Activated naive CD4-positive, alpha-beta T cell treated with anti-CD3 and anti-CD28 coated beads, Interleukin-2, amount 10 ng/mL, durations not matched to agents 7 days and 5 days (primary cell): ENCODE data around the gene RGCC.
"Not testable (repeated sequence)": the region's sequence is repeated elsewhere in the genome, so short reads cannot be mapped to it uniquely, and the experiment has no call there.

Source experiments
- CTCF ChIA-PET: fragments of 350-600 bp; sonication (Branson Sonifier 250); formaldehyde crosslinking; loops from one replicate; lab custom pipeline; 2021; ENCODE audit warnings: antibody characterized with exemption; lab: Charles Lee
- DNase-seq: peaks from one replicate; pipeline ENCODE4 v3.0.0-alpha.2; 2020
- H3K27ac Mint-ChIP-seq: one replicate; pipeline ENCODE4 v1.8.0; 2021; ENCODE audit warnings: mild to moderate bottlenecking, moderate library complexity, mixed read lengths
- H3K27me3 Mint-ChIP-seq: one replicate; pipeline ENCODE4 v1.8.0; 2021; ENCODE audit warnings: mild to moderate bottlenecking, mixed read lengths
- H3K36me3 Mint-ChIP-seq: one replicate; pipeline ENCODE4 v1.8.0; 2021; ENCODE audit warnings: mixed read lengths
- H3K4me1 Mint-ChIP-seq: one replicate; pipeline ENCODE4 v1.8.0; 2021; ENCODE audit warnings: mixed read lengths
- H3K4me3 Mint-ChIP-seq: one replicate; pipeline ENCODE4 v1.8.0; 2021; ENCODE audit warnings: mild to moderate bottlenecking, moderate library complexity, mixed read lengths
- H3K9me3 Mint-ChIP-seq: one replicate; pipeline ENCODE4 v1.8.0; 2021; ENCODE audit warnings: mixed read lengths

Gene RGCC

GRCh38 chr13:41456768-41457588 is at the start of gene RGCC:
Gene RGCC (plus strand): TSS chr13:41457550. CDS start chr13:41457708, 158 bp downstream.
- Mint-ChIP-seq H3K4me1 (peaks cover 40% of the 10 kb centered on the region), H3K27ac (peak within 1 kb of the TSS; percentile 87), H3K36me3 (peaks cover 28% of the 10 kb centered on the region), H3K4me3 (peak within 1 kb of the TSS; percentile 85), H3K27me3 (peaks cover 35% of the 10 kb centered on the region), H3K9me3 (no peaks in the 10 kb centered on the region)
- peak; percentile 89 for DNase-seq
- CTCF ChIA-PET: interaction anchor here (0.6 to 3.6 kb wide), 7 partner anchors 10 to 196 kb away, joined by 3 to 40 read pairs (median 6); no protein-coding TSS in a partner anchor

DNA sequence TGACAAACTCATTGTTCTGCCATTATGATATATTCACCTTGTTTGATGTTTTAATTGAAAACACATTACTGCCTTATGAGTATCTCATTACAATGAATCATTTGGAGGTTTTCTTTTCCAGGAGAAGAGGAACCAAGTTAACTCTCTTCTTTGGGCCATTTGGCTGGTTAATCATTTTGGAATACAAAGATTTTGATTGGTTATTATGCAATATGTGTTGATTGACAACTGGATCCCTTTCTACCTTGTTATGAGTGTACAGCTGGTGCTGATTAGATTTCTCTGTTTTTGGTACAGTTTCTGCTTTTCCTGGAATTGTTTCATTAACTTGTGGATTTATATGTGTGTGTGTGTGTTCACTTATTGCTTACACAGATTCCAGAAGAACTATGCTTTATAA is 49.2 kb upstream of the RGCC start:
- no peak overlapping the region for H3K27ac Mint-ChIP-seq
- no peaks in the 10 kb centered on the region for H3K36me3 Mint-ChIP-seq
- no peak for DNase-seq
- peaks cover 6% of the 10 kb centered on the region for H3K27me3 Mint-ChIP-seq
- no peak overlapping the region for H3K4me3 Mint-ChIP-seq
- CTCF ChIA-PET: interaction anchor here (0.6 kb wide), 1 partner anchor 162 kb away, joined by 3 read pairs; no protein-coding TSS in a partner anchor
- H3K9me3 Mint-ChIP-seq: no peaks in the 10 kb centered on the region
- no peaks in the 10 kb centered on the region for H3K4me1 Mint-ChIP-seq

- Mint-ChIP-seq H3K9me3 (no peaks in the 10 kb centered on the region), H3K4me3 (no peak overlapping the region), H3K27ac (no peak overlapping the region), H3K27me3 (peaks cover 6% of the 10 kb centered on the region), H3K36me3 (no peaks in the 10 kb centered on the region), H3K4me1 (no peaks in the 10 kb centered on the region)
- no peak for DNase-seq
- CTCF ChIA-PET: interaction anchor here (1.4 kb wide), 1 partner anchor 12 kb away, joined by 3 read pairs; no protein-coding TSS in a partner anchor
Observed at GRCh38 chr13:41408746-41409145, 48.6 kb upstream of the RGCC start.

- H3K4me1 Mint-ChIP-seq: no peaks in the 10 kb centered on the region
- no peaks in the 10 kb centered on the region for H3K9me3 Mint-ChIP-seq
- peaks cover 6% of the 10 kb centered on the region for H3K27me3 Mint-ChIP-seq
- H3K4me3 Mint-ChIP-seq: no peak overlapping the region
- DNase-seq: no peak
- CTCF ChIA-PET: interaction anchor here (1.4 kb wide), 1 partner anchor 11 kb away, joined by 3 read pairs; no protein-coding TSS in a partner anchor
- no peak overlapping the region for H3K27ac Mint-ChIP-seq
- H3K36me3 Mint-ChIP-seq: no peaks in the 10 kb centered on the region
Observed at GRCh38 chr13:41409611-41410010, 47.7 kb upstream of the RGCC start.

DNA sequence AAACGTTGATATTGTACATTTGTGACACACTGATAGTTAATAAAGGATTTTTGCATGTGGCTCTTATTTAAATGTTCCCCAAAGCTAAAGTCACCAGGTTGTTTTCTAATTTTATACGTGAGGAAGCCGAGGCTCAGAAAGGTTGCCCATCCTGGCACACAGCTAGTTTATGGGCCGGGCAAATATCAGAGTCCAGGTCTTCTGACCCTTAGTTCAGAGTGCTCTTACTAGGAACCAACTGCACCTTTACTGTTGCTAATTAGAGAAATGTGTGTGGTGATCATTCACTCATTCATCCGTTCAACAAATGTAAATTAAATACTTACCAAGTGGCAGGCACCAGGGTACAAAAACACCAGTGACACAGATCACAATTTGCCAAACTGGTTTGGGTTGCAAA is 46.3 kb upstream of the RGCC start:
- no peaks in the 10 kb centered on the region for H3K4me1 Mint-ChIP-seq
- no peaks in the 10 kb centered on the region for H3K36me3 Mint-ChIP-seq
- no peak overlapping the region for H3K27ac Mint-ChIP-seq
- H3K27me3 Mint-ChIP-seq: peaks cover 9% of the 10 kb centered on the region
- H3K4me3 Mint-ChIP-seq: no peak overlapping the region
- CTCF ChIA-PET: interaction anchor here (1.1 to 2.5 kb wide), 3 partner anchors 49 to 703 kb away, joined by 3 to 18 read pairs (median 4); no protein-coding TSS in a partner anchor
- DNase-seq: no peak
- H3K9me3 Mint-ChIP-seq: no peaks in the 10 kb centered on the region

DNA sequence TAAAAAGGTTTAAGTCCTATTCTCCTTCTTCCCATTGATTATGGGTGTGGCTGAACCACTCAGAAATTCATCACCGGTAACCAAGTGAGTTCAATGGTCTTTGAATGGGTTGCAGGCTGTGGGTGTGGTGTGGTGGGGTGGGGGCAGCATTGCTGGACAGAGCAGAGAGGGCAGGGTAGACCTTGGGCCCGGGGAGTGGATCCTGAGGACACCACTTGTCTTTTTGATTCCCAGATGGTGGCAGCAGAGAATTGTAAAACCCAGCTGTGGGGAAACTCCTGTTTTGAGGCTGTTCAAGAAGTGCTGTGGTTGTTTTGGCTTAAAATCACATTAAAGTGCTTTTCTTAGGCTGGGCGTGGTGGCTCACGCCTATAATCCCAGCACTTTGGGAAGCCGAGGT is 45.8 kb upstream of the RGCC start:
- Mint-ChIP-seq H3K4me3 (no peak overlapping the region), H3K27me3 (peaks cover 9% of the 10 kb centered on the region), H3K9me3 (no peaks in the 10 kb centered on the region), H3K27ac (no peak overlapping the region), H3K36me3 (no peaks in the 10 kb centered on the region), H3K4me1 (no peaks in the 10 kb centered on the region)
- DNase-seq: peak; percentile 48
- CTCF ChIA-PET: interaction anchor here (1.1 to 2.5 kb wide), 3 partner anchors 48 to 702 kb away, joined by 3 to 18 read pairs (median 4); no protein-coding TSS in a partner anchor

- H3K27me3 Mint-ChIP-seq: peaks cover 9% of the 10 kb centered on the region
- H3K4me1 Mint-ChIP-seq: no peaks in the 10 kb centered on the region
- no peaks in the 10 kb centered on the region for H3K36me3 Mint-ChIP-seq
- CTCF ChIA-PET: interaction anchor here (1.4 kb wide), 1 partner anchor 277 kb away, joined by 3 read pairs; no protein-coding TSS in a partner anchor
- H3K9me3 Mint-ChIP-seq: no peaks in the 10 kb centered on the region
- no peak overlapping the region for H3K4me3 Mint-ChIP-seq
- no peak for DNase-seq
- H3K27ac Mint-ChIP-seq: no peak overlapping the region
Observed at GRCh38 chr13:41413872-41414271, 43.5 kb upstream of the RGCC start.

DNA sequence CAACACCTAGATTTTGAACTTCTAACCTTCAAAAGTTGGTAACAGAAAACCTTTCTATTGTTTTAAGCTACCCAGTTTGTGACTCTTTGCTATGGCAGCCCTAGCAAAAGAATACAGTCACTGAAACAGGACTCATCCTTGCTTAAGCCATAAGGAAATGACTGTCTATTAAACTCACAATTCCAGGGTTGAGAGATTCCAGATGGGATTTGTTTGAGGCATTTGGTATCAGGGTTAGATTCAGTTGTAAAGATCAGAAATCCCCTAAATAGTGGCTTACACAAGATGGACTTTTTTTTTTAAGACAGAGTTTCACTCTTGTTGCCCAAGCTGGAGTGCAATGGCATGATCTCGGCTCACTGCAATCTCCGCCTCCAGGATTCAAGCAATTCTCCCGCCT is 41.1 kb upstream of the RGCC start:
- CTCF ChIA-PET: no interaction called here
- DNase-seq: no peak
- no peak overlapping the region for H3K4me3 Mint-ChIP-seq
- no peaks in the 10 kb centered on the region for H3K36me3 Mint-ChIP-seq
- no peaks in the 10 kb centered on the region for H3K9me3 Mint-ChIP-seq
- peaks cover 9% of the 10 kb centered on the region for H3K27me3 Mint-ChIP-seq
- H3K4me1 Mint-ChIP-seq: no peaks in the 10 kb centered on the region
- H3K27ac Mint-ChIP-seq: no peak overlapping the region

DNA sequence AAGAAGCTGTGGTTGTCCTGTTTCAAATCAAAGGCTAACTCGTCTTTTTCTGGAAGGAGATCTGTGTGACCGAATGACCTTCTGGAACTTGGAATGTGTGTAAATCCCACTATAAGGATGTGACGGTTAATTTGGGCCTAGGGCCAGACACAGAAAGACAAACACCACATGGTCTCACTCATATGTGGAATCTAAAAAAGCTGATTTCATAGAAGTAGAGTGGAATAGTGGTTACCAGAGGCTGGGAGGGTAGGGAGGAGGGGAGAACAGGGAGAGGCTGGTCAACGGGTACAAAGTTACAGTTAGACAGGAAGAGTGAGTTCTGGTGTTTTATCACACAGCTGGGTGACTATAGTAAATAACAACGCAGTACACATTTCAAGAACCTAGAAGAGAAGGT is 39.3 kb upstream of the RGCC start:
- Mint-ChIP-seq H3K4me3 (no peak overlapping the region), H3K27ac (no peak overlapping the region), H3K27me3 (peaks cover 4% of the 10 kb centered on the region), H3K36me3 (no peaks in the 10 kb centered on the region), H3K4me1 (no peaks in the 10 kb centered on the region), H3K9me3 (no peaks in the 10 kb centered on the region)
- DNase-seq: no peak
- CTCF ChIA-PET: no interaction called here

GRCh38 chr13:41418731-41419130 is 38.6 kb upstream of the RGCC start:
- CTCF ChIA-PET: no interaction called here

DNA sequence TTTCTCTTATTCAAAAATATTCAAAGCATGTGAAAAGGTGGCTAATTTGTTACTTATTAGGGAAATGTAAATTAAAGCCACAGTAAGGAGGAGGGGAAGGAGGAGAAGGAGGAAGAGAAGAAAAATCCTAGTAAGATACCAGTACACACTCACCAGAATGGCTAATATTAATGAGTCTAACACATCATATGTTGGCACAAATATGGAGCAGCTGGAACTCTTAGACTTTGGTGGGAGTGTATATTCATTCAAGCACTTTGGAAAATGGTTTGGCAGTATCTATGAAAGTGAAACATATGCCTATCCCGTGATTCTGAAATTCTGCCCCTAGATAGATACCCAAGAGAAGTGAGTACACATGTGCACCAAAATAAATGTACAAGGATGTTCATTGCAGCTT is 38.1 kb upstream of the RGCC start:
- DNase-seq: no peak
- Mint-ChIP-seq H3K4me3 (no peak overlapping the region), H3K9me3 (no peaks in the 10 kb centered on the region), H3K27ac (no peak overlapping the region), H3K4me1 (no peaks in the 10 kb centered on the region), H3K27me3 (peaks cover 4% of the 10 kb centered on the region), H3K36me3 (no peaks in the 10 kb centered on the region)
- CTCF ChIA-PET: no interaction called here

More at GRCh38 chr13:41418731-41419130, 38.6 kb upstream of the RGCC start:
- H3K27ac Mint-ChIP-seq: no peak overlapping the region
- no peaks in the 10 kb centered on the region for H3K36me3 Mint-ChIP-seq
- H3K9me3 Mint-ChIP-seq: no peaks in the 10 kb centered on the region
- H3K4me1 Mint-ChIP-seq: no peaks in the 10 kb centered on the region
- H3K4me3 Mint-ChIP-seq: no peak overlapping the region
- no peak for DNase-seq
- peaks cover 4% of the 10 kb centered on the region for H3K27me3 Mint-ChIP-seq

DNA sequence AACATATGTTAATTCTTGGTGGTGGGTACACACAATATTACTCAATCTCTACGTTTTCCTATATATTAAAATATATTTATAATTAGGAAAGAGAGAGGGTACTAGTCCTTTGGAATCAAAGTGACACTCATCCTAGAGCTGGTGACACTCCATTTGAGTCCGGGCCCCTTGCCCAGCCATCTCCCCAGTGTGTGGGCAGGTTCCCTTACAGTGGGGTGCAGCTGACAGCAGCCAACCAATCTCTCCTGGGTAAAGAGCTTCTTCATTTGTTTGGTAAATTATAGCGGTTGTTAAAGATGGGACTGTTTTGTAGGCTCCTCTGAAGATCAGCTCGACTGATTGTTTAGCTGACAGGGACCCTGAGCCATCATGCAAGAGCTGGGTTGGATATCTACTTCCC is 37.2 kb upstream of the RGCC start:
- no peak for DNase-seq
- no peak overlapping the region for H3K27ac Mint-ChIP-seq
- no peak overlapping the region for H3K4me3 Mint-ChIP-seq
- H3K27me3 Mint-ChIP-seq: peaks cover 4% of the 10 kb centered on the region
- H3K9me3 Mint-ChIP-seq: no peaks in the 10 kb centered on the region
- H3K4me1 Mint-ChIP-seq: no peaks in the 10 kb centered on the region
- CTCF ChIA-PET: interaction anchor here (1.3 kb wide), 2 partner anchors 11 to 233 kb away, joined by 3 read pairs; no protein-coding TSS in a partner anchor
- no peaks in the 10 kb centered on the region for H3K36me3 Mint-ChIP-seq

DNA sequence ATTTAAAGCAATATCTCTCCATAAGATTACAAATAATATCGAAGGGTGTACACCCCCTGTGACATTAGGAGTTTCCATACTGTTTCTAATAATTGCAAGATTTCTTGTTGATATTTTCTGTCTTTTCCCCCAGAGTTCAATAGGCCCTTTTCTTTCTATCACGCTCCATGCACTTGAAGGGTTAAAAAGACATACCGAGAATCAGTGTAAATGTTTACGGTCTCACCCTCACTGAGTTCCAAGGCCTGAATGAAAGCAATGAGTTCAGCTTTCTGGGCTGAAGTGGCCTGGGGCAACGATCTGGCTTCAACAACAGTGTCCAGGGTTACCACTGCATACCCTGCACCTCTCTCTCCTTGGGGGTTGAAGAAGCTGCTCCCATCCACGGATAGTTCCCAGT is 36.0 kb upstream of the RGCC start:
- H3K27ac Mint-ChIP-seq, H3K4me3 Mint-ChIP-seq, H3K9me3 Mint-ChIP-seq, H3K4me1 Mint-ChIP-seq, H3K27me3 Mint-ChIP-seq, H3K36me3 Mint-ChIP-seq, DNase-seq: not testable (repeated sequence)
- CTCF ChIA-PET: interaction anchor here (1.3 kb wide), 1 partner anchor 12 kb away, joined by 3 read pairs; no protein-coding TSS in a partner anchor

- H3K4me1 Mint-ChIP-seq, CTCF ChIA-PET, H3K36me3 Mint-ChIP-seq, DNase-seq, H3K4me3 Mint-ChIP-seq, H3K9me3 Mint-ChIP-seq, H3K27me3 Mint-ChIP-seq, H3K27ac Mint-ChIP-seq: not testable (repeated sequence)
Observed at GRCh38 chr13:41421983-41422382, 35.4 kb upstream of the RGCC start.

- DNase-seq, H3K9me3 Mint-ChIP-seq, CTCF ChIA-PET, H3K4me1 Mint-ChIP-seq, H3K36me3 Mint-ChIP-seq, H3K27me3 Mint-ChIP-seq, H3K4me3 Mint-ChIP-seq, H3K27ac Mint-ChIP-seq: not testable (repeated sequence)
Observed at GRCh38 chr13:41423259-41423658, 34.1 kb upstream of the RGCC start.
